ENCODE results near the gene RNF13. TPM values are rescaled to one million over a fixed set of nuclear protein-coding genes. Genes with fewer than 3 reads are reported as not detected.

RNF13 gene
- total and polyA plus RNA-seq, 2 of the 4 experiments (the other 2 are of a cell fraction) = 12.8 to 29.8 TPM

DNA sequence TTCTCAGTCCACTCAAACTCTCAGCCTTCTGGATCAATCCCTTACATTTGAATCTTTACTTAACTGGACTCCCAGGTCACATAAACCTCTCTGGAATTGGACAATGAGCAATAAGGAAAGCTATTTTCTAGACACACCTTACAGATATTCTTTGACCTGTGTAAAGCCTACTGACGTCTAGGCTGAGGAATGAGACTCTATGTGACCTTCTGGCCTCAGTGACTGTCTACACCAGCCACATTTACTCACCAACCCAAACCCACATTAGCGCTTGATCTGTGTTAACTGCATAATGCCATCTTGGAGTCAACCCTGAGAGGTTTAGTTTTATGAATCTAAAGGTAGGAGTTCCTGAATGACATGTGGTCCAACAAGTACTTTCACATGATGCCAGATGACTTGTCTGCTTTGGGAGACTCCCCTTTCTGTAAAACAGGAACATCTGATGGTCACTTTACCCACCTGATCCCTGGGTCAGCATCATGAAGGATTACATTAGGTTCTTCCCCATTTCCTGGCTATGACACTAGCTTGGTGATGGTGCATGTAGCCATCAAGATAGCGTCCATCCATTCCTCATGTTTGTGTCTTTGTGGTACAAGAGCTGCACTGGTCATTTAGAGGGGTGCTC lies 49.3 kb upstream of the RNF13 start:
- intact Hi-C loops (cut with micrococcal nuclease) = no loop called here
- dilution Hi-C loops (cut with HindIII; ENCODE audit: low sequenced_read_pairs, unreplicated experiment) = no loop called here
- Histone ChIP-seq H3K9ac (ENCODE audit: low read depth, low read length) (no peak overlapping the region), H3K36me3 (ENCODE audit: control insufficient read depth, insufficient read depth, low read length) (no peaks in the 10 kb centered on the region), H2AFZ (replicated peaks; ENCODE audit: low read length, poor library complexity) (no peak overlapping the region), H3K4me3 (ENCODE audit: insufficient read depth, low read depth, low read length) (no peak overlapping the region), H4K5ac (ENCODE audit: low read depth, low read length) (no peak overlapping the region), H3K27ac (ENCODE audit: insufficient read depth, low read length) (no peak overlapping the region), H3K9me1 (ENCODE audit: insufficient read depth, low read length) (peaks cover 2% of the 10 kb centered on the region; the same call in 1 of the 2 replicates), H4K8ac (ENCODE audit: low read depth in 2 of 2, low read length in 2 of 2) (no peak overlapping the region), H2AK9ac (replicated peaks; ENCODE audit: low read depth, low read length, poor library complexity) (no peak overlapping the region), H4K20me1 (ENCODE audit: insufficient read depth, low read length) (no peaks in the 10 kb centered on the region), H3K4me1 (ENCODE audit: control insufficient read depth, insufficient read depth, low read length) (no peaks in the 10 kb centered on the region), H3K23ac (ENCODE audit: low read depth, low read length) (no peak overlapping the region), H2AK5ac (ENCODE audit: low read depth, low read length) (no peak overlapping the region), H2BK5ac (ENCODE audit: low read depth, low read length, poor library complexity, severe bottlenecking) (no peak overlapping the region), H3K4ac (ENCODE audit: low read depth, low read length) (no peak overlapping the region), H2BK120ac (ENCODE audit: low read depth, low read length) (no peak overlapping the region), H3K18ac (ENCODE audit: low read depth, low read length) (no peak overlapping the region), H2BK15ac (ENCODE audit: low read depth, low read length) (no peak overlapping the region), H3K9me3 (ENCODE audit: control insufficient read depth, insufficient read depth, low read length) (no peaks in the 10 kb centered on the region; the same call in 1 of the 2 replicates), H3K56ac (ENCODE audit: extremely low read depth, insufficient read depth, low read length) (no peak overlapping the region), H3K27me3 (ENCODE audit: control insufficient read depth, insufficient read depth, low read length) (peaks cover 47% of the 10 kb centered on the region), H3K79me1 (ENCODE audit: low read depth in 1 of 2, low read length in 2 of 2) (no peaks in the 10 kb centered on the region), H3K4me2 (ENCODE audit: low read depth, low read length) (no peak overlapping the region), H4K91ac (ENCODE audit: insufficient read depth, low read depth, low read length) (no peak overlapping the region), H2BK20ac (ENCODE audit: low read depth, low read length) (no peak overlapping the region), H3K14ac (replicated peaks; ENCODE audit: low read depth, low read length) (no peak overlapping the region)
- TF ChIP-seq MXI1 (IDR thresholded peaks at IDR 0.05; ENCODE audit: borderline replicate concordance, low read depth, low read length) = no peak
- TF ChIP-seq MAZ (IDR thresholded peaks at IDR 0.05; ENCODE audit: borderline replicate concordance, low read depth, low read length) = no peak
- no peak for TF ChIP-seq CEBPB (IDR thresholded peaks at IDR 0.05; ENCODE audit: low read depth, low read length)
- TF ChIP-seq, protein P1, sequence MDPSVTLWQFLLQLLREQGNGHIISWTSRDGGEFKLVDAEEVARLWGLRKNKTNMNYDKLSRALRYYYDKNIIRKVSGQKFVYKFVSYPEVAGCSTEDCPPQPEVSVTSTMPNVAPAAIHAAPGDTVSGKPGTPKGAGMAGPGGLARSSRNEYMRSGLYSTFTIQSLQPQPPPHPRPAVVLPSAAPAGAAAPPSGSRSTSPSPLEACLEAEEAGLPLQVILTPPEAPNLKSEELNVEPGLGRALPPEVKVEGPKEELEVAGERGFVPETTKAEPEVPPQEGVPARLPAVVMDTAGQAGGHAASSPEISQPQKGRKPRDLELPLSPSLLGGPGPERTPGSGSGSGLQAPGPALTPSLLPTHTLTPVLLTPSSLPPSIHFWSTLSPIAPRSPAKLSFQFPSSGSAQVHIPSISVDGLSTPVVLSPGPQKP (IDR thresholded peaks at IDR 0.05; ENCODE audit: borderline replicate concordance, low read depth, low read length) = no peak
- TF ChIP-seq BHLHE40 (IDR thresholded peaks at IDR 0.05; ENCODE audit: low read depth, low read length) = no peak
- no peak for TF ChIP-seq SMC3 (IDR thresholded peaks at IDR 0.05; ENCODE audit: low read depth, low read length)
- TF ChIP-seq POLR2A (IDR thresholded peaks at IDR 0.05; ENCODE audit: low read depth, low read length) = no peak
- TF ChIP-seq CHD1 (IDR thresholded peaks at IDR 0.05; ENCODE audit: low read depth, low read length) = no peak
- TF ChIP-seq, protein P2, sequence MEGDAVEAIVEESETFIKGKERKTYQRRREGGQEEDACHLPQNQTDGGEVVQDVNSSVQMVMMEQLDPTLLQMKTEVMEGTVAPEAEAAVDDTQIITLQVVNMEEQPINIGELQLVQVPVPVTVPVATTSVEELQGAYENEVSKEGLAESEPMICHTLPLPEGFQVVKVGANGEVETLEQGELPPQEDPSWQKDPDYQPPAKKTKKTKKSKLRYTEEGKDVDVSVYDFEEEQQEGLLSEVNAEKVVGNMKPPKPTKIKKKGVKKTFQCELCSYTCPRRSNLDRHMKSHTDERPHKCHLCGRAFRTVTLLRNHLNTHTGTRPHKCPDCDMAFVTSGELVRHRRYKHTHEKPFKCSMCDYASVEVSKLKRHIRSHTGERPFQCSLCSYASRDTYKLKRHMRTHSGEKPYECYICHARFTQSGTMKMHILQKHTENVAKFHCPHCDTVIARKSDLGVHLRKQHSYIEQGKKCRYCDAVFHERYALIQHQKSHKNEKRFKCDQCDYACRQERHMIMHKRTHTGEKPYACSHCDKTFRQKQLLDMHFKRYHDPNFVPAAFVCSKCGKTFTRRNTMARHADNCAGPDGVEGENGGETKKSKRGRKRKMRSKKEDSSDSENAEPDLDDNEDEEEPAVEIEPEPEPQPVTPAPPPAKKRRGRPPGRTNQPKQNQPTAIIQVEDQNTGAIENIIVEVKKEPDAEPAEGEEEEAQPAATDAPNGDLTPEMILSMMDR (conservative IDR thresholded peaks at IDR 0.05; ENCODE audit: low read depth, low read length) = no peak
- TF ChIP-seq, protein P3, sequence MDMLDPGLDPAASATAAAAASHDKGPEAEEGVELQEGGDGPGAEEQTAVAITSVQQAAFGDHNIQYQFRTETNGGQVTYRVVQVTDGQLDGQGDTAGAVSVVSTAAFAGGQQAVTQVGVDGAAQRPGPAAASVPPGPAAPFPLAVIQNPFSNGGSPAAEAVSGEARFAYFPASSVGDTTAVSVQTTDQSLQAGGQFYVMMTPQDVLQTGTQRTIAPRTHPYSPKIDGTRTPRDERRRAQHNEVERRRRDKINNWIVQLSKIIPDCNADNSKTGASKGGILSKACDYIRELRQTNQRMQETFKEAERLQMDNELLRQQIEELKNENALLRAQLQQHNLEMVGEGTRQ (IDR thresholded peaks at IDR 0.05; ENCODE audit: low read depth, low read length) = no peak
- TF ChIP-seq RAD21 (IDR thresholded peaks at IDR 0.05; ENCODE audit: low read length) = no peak
- no peak for TF ChIP-seq NFE2L2 (IDR thresholded peaks at IDR 0.05; ENCODE audit: low read depth, low read length)
- TF ChIP-seq RFX5 (IDR thresholded peaks at IDR 0.05; ENCODE audit: low read depth, low read length) = no peak
- TF ChIP-seq RCOR1 (IDR thresholded peaks at IDR 0.05; ENCODE audit: insufficient replicate concordance, low read length) = no peak
- TF ChIP-seq FOS (IDR thresholded peaks at IDR 0.05; ENCODE audit: low read depth, low read length) = no peak
- TF ChIP-seq MAFK (IDR thresholded peaks at IDR 0.05; ENCODE audit: low read depth, low read length) = no peak
- in situ Hi-C loops (cut with MboI; ENCODE audit: low sequenced_read_pairs) = no loop called here
- DNase-seq (no peak), ATAC-seq (ENCODE audit: low read depth) (no peak)
- no CpG with 5 or more reads among the region's 3 CpGs for WGBS, 2 experiments (ENCODE audit: extremely low coverage in 2 of 2, insufficient read length in 1 of 2)
- ChIA-PET POLR2A (ENCODE audit: unreplicated experiment) (no interaction called here), CTCF (interaction anchor here (1.1 to 2.0 kb wide), 2 partner anchors 8 to 44 kb away, joined by 5 to 9 read pairs; no protein-coding TSS in a partner anchor)
- no TSS peak for BruUV-seq (replicated peaks)

Data from IMR-90 (cell line).